ENCODE measurements around the gene UCN2.

- TF ChIP-seq, protein P1, sequence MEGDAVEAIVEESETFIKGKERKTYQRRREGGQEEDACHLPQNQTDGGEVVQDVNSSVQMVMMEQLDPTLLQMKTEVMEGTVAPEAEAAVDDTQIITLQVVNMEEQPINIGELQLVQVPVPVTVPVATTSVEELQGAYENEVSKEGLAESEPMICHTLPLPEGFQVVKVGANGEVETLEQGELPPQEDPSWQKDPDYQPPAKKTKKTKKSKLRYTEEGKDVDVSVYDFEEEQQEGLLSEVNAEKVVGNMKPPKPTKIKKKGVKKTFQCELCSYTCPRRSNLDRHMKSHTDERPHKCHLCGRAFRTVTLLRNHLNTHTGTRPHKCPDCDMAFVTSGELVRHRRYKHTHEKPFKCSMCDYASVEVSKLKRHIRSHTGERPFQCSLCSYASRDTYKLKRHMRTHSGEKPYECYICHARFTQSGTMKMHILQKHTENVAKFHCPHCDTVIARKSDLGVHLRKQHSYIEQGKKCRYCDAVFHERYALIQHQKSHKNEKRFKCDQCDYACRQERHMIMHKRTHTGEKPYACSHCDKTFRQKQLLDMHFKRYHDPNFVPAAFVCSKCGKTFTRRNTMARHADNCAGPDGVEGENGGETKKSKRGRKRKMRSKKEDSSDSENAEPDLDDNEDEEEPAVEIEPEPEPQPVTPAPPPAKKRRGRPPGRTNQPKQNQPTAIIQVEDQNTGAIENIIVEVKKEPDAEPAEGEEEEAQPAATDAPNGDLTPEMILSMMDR (IDR thresholded peaks at IDR 0.05), result no peak
- no peak for TF ChIP-seq SIN3A (IDR thresholded peaks at IDR 0.05; ENCODE audit: borderline replicate concordance, insufficient read depth, low read depth, low read length)
These were observed 31.0 kb upstream of the UCN2 start for GRCh38 chr3:48594417-48595049.
